Stimulated activated CD4-positive, alpha-beta T cell treated with anti-CD3 and anti-CD28 coated beads, Interleukin-4, amount 100 ng/mL, for 1 hour (primary cell): ENCODE results near the gene ATP5F1A.
"Not testable (repeated sequence)": the region's sequence is repeated elsewhere in the genome, so short reads cannot be mapped to it uniquely, and the experiment has no call there.

ENCODE experiments used
- DNase-seq: peaks from one replicate; pipeline ENCODE4 v3.0.0-alpha.2; 2020

ATP5F1A gene

GRCh38 chr18:46097801-46098615, at the start of gene ATP5F1A:
Gene ATP5F1A (minus strand): TSS chr18:46098296. CDS start chr18:46098231, 65 bp downstream.
- peak; percentile 90 for DNase-seq

GRCh38 chr18:46141199-46141598, 43.1 kb upstream of the ATP5F1A start:
- no peak for DNase-seq

GRCh38 chr18:46140173-46140572, 42.1 kb upstream of the ATP5F1A start:
- DNase-seq, result no peak

GRCh38 chr18:46134920-46135675, 37.0 kb upstream of the ATP5F1A start:
- no peak for DNase-seq

- DNase-seq, result no peak
Observed at GRCh38 chr18:46133534-46133933, 35.4 kb upstream of the ATP5F1A start.

- DNase-seq, result not testable (repeated sequence)
Observed at GRCh38 chr18:46130549-46130948, 32.5 kb upstream of the ATP5F1A start.

- DNase-seq, result no peak
Observed at GRCh38 chr18:46130061-46130460, 32.0 kb upstream of the ATP5F1A start.

GRCh38 chr18:46126625-46127024, 28.5 kb upstream of the ATP5F1A start:
- not testable (repeated sequence) for DNase-seq

GRCh38 chr18:46113751-46114150, 15.7 kb upstream of the ATP5F1A start:
- no peak for DNase-seq

GRCh38 chr18:46110406-46110805, 12.3 kb upstream of the ATP5F1A start:
- DNase-seq, result no peak

DNA sequence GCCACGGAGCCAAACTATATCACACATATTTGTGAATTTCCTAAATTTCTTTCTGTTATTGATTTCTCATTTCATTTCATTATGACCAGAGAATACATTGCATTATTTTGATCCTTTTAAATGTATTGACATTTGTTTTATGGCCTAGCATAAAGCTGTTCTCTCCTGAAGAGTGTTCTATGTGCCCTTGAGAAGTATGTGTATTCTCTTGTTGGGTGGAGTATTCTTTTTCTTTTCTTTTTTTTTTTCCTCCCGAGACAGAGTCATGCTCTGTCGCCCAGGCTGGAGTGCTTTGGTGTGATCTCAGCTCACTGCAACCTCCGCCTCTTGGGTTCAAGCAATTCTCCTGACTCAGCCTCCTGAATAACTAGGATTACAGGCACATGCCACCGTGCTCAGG, 11.3 kb upstream of the ATP5F1A start:
- no peak for DNase-seq

DNA sequence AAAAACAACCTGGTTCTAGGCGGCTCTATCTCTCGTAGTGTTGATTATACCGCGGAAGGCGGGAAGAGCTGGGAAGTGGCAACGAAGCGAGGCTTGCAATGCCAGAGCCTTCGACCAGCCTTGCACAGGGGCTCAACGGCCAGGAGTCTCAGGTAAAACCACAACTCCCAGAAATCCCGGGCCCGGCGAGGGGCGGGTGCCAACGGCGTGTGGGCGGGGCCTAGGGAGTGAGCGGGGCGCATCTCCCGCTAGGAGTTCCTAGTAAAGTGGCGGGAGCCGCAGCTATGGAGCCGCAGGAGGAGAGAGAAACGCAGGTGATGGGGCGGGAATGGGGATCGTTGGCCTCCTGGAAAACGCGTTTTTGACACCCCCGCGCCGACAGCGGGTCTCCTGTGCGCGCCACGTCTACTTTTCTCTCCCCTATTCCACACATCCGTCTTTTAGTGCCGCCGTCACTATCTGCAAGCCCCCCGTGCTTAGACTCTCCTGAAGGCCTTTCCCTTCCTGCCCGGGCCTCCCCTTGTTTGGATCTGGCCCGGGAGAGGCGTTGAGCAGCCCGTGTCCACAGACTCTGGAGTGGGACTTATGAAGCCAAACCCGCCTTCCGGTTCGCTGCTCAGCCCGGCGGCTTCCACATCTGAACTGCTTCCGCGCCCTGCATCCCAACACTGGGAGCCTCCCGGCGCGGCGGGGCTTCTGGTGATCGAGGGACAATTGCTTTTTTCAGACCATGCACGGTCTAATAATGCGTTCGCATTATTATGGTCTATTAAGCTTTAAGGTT, 6.2 kb upstream of the ATP5F1A start, which contains the start of gene HAUS1:
Gene HAUS1, plus strand, starts transcription at position 258 of the 784 bp plus-strand sequence. Its CDS starts 27 bp downstream, at position 285.
- peak; percentile 87 for DNase-seq

DNA sequence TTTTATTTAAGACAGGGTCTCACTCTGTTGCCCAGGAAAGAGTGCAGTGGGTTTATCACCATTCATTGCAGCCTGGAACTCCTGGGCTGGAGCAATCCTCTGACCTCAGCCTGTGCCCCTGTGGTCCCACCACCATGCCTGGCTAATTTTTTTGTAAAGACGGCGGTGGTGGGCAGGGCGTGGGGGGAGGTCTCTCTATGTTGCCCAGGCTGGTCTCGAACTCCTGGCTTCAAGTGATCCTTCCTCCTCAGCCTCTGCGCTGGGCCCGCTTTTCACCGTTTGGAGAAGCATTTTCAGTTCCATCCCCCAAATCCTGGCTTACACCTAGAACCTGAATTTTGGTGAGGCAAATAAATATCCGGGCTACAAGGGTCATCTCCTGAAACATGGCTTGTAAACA, 1.4 kb upstream of the ATP5F1A start:
- DNase-seq, result no peak

DNA sequence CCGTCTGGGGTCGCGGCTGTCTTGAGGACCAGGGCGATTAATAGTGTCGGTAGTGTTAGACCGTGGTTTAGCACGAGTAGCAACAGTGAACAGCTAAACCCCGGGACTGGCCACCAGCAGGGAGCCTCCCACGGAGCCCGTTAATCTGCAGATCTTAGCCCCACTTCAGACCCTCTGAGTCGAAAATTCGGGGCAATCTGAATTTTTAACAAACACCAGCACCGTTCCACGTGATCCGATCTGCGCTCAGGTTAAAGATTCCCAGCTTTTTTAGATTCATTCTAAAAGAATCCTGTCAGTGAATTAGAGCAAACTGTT, 479 bp upstream of the ATP5F1A start:
- no peak for DNase-seq

- DNase-seq, result no peak
Observed at GRCh38 chr18:46097431-46097800, 680 bp downstream of the ATP5F1A start.

- DNase-seq, result no peak
Observed at GRCh38 chr18:46096651-46097300, 1.3 kb downstream of the ATP5F1A start.

DNA sequence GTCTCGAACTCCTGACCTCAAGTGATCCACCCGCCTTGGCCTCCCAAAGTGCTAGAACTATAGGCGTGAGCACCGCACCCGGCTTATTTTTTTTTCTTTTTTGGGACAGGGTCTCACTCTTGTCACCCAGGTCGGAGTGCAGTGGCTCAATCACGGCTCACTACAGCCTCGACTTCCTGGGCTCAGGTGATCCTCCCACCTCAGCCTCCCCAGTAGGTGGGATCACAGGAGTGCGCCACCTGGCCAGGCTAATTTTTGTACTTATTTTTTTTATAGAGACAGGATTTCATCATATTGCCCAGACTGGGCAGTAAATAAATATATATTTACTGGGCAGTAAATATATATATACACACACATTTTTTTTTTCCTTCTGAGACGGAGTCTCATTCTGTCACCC, 2.6 kb downstream of the ATP5F1A start:
- no peak for DNase-seq

DNA sequence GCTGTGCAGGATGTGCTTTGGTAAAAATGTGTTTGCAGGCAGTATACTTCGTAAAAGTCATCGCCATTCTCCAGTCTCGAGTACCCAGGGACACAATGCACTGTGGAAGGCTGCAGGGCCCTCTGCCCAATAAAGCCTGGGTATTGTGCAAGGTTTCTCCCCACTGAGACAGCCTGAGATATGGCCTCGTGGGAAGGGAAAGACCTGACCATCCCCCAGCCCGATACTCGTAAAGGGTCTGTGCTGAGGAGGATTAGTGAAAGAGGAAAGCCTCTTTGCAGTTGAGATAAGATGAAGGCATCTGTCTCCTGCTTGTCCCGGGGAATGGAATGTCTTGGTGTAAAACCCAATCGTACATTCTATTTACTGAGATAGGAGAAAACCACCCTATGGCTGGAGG, 9.6 kb downstream of the ATP5F1A start:
- DNase-seq, result not testable (repeated sequence)

DNA sequence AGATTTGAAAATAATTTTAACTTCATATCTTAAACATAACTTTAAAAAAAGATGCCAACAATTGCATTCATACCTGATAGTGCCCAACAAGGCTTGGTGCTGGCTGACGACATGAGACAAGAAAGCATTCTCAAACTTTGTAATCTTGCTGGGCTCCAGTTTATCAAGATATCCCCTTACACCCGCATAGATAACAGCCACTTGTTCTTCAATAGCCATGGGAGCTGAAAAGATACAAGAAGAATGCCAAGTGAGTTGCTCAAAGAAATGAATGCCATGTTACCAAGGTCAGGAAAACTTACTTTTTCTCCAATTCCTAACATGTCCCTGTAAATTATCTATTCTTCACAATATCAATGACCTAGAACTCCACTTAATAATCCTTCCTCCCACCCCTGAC, 13.7 kb downstream of the ATP5F1A start:
- no peak for DNase-seq

DNA sequence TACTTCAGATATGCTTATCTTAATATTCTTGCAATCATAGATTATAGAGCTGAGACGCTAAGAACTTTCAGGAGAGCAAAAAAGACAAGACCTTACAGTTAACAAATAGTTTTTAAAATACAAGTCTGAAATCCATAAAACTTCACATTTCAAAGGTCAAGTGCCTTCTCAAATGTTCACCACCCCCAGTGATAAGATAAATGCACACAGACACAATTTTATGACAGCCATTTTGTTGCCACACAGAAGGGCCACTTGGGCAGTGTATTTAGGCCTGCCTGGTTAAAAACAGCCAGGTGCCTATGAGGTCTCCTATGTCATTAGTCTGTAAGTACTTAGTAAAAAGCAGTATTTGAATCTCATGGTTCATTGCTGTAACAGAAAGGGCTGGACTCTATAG, 17.9 kb downstream of the ATP5F1A start:
- no peak for DNase-seq

GRCh38 chr18:46079336-46079735, 18.8 kb downstream of the ATP5F1A start:
- no peak for DNase-seq

DNA sequence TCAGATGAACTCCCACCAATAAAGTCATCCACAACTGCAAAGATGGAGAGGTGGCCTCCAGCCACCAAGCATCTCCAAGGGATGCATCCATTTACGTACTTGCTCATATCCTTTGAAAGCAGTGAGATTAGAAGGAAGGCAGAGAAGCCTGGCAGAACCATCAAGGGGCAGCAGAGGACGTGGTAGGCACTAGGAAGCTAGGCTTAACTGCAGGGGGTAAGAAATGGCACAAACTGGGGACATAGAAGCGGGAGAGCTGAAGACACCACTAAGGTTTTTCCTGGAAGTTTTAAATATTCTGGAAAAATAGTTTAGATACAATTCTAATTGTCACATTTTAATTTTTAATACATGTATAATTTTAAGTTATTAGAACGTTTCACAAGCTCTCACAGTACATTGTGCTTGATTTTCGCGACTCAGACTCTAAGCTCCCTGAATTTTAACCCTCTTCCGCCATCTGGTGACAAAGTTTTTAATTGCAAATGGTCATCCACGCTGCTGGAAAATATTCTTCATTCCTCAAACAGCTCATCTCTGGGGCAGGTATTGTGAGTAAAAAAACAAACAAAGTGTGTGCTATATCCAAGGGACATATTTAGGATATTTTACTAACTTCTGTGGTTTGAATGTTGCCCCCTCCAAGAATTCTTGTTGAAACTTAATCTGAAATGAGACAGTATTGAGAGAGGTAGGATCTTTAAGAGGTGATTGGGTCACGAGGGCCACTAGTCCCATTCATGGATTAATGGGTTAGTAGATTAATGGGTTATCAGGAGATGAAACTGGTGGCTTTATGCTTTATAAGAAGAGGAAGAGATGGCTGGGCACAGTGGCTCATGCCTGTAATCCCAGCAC, 24.4 kb downstream of the ATP5F1A start:
- no peak for DNase-seq
